HG03558 (cell line): Measurements from ENCODE around the gene FRS2.

ENCODE experiments used
- ATAC-seq: cut with Tn5 transposase; IDR thresholded peaks from one replicate; pipeline ENCODE4 v1.9.1; 2021; ENCODE audit warnings: moderate number of reproducible peaks; ENCODE audit not compliant: unreplicated experiment; ENCODE audit errors: extremely low read depth

The FRS2 gene

DNA sequence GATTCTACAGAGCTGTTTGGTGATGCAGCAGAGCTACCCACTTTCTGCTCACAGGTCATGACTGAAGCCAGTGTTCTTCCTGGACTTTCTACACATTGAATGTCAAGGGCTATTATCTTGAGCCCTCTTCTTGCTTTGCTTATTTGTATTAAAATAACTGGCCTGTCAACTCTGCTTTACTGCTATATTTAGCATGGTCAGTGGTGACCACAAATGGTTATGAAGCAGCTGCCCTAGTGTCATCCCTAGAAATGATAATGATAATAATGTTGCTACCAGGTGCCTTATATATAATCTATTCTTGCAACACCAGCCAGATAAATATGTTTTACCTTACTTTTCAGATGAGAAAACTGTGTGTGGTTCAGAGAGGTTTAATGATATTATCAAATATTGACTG, 143.2 kb downstream of the FRS2 start:
- no peak for ATAC-seq

DNA sequence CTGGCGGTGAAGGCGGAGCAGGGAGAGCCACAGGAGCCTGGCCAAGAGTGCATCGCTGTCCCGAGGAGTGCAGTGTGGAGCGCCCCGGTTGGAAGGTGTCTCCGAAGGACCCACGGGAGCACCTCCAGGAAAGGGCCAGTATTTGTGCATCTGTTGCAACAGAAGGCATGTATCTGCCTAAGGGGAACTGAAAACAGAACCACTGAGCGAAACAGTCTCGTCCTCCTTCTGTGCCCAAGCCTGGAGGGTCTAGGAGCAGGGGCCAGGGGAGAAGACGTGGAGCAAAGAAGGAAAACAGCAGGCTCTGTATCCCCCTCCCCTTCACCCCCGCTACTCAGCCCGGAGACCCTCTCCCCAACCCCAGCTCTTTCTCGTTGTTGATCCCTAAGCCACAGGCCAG, 145.8 kb downstream of the FRS2 start:
- ATAC-seq: no peak

DNA sequence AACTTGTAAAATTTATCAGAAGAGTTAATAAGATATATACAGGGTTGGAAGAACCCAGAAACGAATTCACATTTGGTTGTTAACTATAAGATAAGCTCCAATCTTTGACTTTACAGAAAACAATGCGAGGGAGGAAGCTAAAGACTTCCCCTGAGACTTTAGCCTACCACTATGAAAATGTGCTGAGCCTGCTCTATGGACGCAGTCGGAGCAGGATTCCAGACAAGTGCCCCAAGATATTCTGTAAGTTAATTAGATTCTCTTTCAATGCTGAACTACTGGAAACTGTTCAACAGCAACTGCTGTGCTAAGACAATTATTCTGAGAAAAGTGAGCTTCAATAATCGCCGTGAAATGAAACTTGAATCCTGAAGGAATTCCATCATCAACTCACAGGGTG, 148.9 kb downstream of the FRS2 start:
- no peak for ATAC-seq

DNA sequence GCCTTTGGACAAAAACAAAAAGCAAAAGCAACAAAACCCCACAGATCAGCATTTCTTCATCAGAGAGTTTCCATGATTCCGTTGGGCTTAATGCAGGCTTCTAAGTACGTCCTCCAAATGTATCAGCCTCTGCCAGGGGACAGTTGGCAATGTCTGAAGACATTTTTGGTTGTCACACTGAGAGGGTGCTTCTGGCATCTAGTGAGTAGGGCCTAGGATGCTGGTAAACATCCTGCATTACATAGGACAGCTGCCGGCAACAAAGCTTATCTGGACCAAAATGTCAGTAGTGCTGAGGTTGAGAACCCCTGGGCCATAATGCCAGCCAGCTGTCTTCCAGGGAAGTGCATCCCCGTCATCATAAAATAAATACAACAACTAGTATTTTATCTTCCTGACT, 149.9 kb downstream of the FRS2 start:
- no peak for ATAC-seq

DNA sequence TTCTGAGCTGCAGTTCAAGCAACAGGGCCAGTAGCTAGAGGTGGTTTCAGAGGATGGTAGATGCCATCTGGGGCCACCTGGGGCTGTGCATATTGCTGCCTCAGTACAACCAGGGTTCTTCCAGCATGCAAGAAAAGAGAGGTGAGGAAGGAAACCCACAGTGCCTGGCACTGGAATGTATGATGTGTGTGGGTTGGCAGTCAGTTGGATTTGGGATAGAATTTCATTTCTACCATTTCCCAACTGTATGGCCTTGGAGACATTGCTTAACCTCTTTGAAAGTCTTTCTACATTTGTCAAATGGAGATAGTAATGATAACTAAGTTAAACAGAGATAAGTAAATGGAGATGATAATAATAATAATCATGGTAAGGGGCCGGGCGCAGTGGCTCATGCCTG, 150.7 kb downstream of the FRS2 start:
- no peak for ATAC-seq

DNA sequence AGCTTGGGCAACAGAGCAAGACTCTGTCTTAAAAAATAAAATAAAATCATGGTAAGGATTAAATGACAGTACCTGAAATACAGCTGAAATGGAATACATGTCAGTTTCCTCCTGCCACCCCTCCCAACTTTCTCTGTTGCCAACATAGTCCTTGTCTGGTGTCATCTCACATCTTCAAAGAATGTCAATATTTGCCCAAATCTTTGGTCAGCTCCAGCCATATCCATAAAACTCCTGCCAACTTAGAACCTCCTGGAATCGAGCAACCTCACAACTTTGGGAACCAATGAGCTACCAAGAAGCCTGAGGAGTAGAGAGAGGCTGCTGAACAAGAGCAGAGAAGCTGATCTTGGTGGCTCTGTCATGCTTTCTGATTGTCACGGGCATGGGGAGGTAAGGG, 151.4 kb downstream of the FRS2 start:
- no peak for ATAC-seq

DNA sequence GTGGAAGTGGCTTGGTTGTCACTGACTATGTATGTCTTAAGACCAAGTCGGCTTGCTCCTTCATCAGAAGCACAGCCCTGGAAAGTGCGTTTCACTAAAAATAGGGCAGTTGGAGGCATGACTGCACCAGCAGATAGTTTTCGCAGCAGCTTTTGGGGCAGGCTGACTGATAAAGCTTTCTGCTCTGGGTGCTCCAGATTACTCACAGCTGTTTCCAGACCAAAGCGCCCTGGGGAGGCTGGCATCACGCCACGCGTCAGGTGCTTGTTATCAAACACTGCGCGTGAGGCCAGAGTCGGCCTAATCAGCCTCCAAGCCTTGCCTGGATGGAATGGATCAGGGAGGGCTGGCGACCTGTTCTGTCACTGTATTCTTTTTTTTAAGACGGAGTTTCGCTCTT, 153.8 kb downstream of the FRS2 start:
- no peak for ATAC-seq

DNA sequence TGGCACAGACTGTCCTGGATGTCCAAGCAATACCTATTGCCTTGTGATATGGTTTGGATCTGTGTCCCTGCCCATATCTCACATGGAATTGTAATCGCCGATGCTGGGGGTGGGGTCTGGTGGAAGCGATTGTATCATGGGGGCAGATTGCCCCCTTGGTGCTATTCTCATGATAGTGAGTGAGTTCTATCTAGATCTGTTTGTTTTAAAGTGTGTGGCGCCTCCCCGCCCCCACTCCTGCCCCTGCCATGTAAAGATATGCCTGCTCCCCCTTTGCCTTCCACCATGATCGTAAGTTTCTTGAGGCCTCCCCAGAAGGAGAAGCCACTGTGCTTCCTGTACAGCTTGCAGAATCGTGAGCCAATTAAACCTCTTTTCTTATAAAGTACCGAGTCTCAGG, 157.3 kb downstream of the FRS2 start:
- ATAC-seq: no peak
